Activated CD8-positive, alpha-beta memory T cell treated with anti-CD3 and anti-CD28 coated beads for 4 hours (primary cell): ENCODE measurements around the gene SPDYE2.
"Not testable (repeated sequence)": the region's sequence is repeated elsewhere in the genome, so short reads cannot be mapped to it uniquely, and the experiment has no call there.

Experiments
- DNase-seq, 2 donors: peaks; one replicate each; pipeline ENCODE4 v3.0.0-alpha.2; 2020; ENCODE audit warnings: low read depth in 2 of 2

The SPDYE2 gene

DNA sequence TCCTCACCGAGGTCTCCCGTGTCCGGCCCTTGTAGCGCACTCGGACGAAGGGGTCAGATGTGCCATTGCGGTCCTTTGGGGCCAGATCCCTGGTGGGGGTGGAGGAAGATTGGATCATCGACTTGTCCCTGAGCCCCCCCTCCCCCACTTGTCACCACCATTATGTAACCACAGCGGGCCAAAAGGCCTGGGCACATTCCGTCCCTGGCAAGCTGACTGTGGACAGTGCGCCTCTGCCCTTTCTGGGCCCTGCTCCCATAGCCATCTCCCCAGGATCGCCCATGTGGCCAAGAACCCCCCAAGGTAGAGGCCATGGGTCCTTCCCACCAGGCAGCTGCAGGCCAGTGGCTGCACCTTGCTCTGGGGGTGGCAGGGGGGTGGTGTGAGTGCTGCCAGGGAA, 51.3 kb downstream of the SPDYE2 start:
- DNase-seq, result not testable (repeated sequence)

DNA sequence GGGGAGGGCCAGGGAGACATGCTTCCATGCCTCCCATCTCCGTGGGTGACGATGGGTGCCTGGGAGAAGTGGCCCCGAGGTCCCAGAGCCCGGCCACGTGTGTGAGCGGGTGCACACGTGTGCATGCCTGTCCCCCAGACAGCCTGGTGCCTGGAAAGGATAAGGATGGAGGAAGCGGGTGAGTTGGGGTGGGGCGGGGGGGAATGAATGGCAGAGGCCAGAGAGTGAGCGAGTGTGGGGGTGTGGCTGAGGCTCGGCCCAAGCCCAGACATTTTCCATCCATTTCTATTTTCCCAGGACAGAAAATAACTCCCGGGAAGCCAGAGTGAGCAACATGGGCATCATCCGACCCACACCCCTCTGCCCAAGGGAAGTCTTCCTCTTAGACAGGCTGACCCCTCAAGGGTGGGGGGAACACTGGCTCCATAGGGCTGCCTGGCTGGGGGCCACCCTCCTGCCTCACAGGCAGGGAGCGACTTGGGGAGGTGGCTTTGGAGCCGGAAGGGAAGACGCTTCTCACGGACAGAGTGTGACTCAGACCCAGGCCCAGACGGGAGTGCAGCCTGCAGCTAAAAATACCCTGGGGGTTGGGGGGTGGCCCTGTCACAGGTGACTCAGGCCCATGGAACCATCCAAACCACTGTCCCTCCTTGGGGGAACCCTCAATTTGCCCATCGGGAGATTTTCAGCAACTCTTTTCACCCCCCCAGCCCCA, 53.6 kb downstream of the SPDYE2 start:
- not testable (repeated sequence) for DNase-seq

DNA sequence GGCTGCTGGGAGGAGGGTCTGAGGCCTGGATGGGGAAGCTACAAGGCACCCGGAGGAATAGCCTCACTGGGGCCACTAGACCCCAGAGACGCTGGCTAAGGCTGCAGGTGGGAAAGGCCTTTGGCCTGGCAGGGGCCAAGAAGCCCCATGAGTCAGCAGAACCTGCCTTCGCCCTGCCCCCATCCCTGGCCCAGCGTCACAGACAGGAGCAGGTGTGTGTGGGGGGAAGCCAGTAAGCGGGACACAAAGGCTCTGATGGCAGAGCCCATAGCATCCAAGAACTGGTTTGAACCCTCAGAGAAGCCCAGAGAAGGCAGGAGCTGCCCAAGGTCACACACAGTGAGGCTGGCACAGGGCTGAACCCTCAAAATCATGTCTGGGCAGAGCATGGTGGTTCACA, 55.8 kb downstream of the SPDYE2 start:
- DNase-seq, result not testable (repeated sequence)

DNA sequence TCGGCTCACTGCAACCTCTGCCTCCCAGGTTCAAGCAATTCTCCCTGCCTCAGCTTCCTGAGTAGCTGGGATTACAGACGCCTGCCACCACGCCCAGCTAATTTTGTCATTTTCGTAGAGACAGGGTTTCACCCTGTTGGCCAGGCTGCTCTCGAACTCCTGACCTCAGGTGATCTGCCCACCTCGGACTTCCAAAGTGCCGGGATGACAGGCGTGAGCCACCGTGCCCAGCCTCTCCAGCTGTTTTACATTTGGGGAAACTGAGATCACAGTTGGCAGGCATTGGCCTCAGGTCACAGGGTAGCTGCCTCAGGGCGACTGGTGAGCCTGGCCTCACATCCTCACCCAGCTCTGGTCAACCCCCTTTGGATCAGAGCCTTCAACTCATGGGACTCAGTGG, 58.7 kb downstream of the SPDYE2 start:
- DNase-seq, result not testable (repeated sequence)

DNA sequence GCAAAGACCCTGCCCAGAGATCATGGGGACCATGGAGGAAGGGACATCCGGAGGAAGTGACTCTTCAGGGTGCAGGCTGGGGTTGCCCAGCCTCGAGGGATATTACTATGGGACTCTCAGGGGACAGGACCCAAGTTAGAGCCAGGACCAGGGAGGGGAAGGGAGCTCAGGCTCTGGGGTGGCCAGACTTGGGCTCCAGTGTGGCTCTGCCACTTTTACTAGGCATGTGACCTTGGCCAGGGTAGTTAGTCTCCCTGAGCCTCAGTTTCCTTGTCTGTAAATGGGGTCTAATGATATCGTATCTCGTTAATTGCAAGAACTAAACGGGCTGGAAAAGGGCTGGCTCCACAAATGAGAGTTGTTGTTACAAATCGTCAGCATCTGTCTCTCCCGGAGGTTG, 59.4 kb downstream of the SPDYE2 start:
- not testable (repeated sequence) for DNase-seq

DNA sequence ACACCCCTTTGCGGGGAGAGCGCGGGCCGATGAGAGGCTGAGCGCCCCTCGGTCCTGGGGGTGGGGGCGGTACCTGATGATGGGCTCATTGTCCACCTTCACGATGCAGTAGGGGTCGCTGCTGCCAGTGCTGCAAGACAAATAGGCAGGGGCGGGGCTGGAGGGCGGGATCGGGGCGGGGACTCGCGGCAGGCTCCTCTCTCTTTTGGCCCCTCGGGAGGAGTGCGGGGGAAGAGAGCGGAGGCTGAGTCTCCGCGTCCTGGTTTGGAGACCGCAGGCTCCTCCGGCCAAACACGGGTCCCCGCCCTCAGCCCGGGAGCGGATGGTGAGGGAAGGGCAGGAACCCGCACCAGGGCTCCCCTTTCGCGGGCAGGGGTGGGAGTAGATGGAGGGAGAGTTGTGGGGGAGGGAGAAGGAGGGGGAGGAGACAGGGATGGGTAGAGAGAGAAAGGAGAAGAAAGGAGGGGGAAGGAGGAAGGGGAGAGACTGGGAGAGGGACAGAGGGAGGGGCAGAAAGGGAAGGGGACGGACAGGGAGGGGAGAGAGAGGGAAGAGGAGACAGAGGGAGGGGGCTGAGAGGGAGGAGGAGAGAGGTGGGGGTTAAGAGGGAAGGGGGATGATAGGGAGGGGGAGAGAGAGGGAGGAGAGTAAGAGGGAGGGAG, 60.1 kb downstream of the SPDYE2 start:
- DNase-seq, result not testable (repeated sequence)

DNA sequence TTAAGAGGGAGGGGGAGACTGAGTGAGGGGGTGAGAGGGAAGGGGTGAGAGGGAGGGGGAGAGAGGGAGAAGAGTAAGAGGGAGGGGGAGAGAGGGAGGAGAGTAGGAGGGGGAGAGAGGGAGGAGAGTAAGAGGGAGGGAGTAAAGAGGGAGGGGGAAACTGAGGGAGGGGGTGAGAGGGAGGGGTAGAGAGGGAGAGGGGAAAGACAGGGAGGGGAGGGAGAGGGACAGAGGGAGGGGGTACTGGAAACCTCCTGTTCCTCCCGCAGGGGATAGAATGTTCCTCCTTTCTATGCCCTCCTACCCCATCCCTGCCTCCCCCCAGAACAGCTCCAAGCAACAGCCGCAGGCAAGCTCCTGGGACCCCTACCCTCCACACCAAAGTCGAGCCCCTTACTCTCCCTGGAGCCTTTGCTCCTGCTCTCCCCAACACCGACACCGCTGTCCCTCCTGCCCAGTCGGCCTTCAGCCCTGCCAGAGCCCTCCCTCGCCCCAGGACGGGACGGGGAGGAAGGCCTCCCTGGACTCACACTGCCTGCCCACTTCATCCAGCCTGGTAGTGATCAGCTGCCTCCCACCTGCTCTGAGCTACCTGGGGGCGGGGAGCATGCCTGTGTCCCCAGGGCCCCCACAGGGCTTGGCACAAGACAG, 60.8 kb downstream of the SPDYE2 start:
- not testable (repeated sequence) for DNase-seq
